Type B pancreatic cell (in vitro differentiated cells): ENCODE data around the gene IGF1R. TPM values are rescaled to one million over a fixed set of nuclear protein-coding genes. Genes with fewer than 3 reads are reported as not detected.

Experiments
- DNase-seq: peaks from one replicate; pipeline ENCODE4 v3.0.0; 2021; ENCODE audit warnings: mixed read lengths; ENCODE audit not compliant: unreplicated experiment; ENCODE audit errors: extremely low spot score
- H3K27ac Mint-ChIP-seq: 2 replicates; pipeline ENCODE4 v1.8.0; 2021; ENCODE audit warnings: mild to moderate bottlenecking, mixed read lengths
- H3K27me3 Mint-ChIP-seq: 2 replicates; pipeline ENCODE4 v1.8.0; 2021; ENCODE audit warnings: mixed read lengths
- H3K36me3 Mint-ChIP-seq: 2 replicates; pipeline ENCODE4 v1.8.0; 2021; ENCODE audit warnings: mixed read lengths
- H3K4me1 Mint-ChIP-seq: one replicate; pipeline ENCODE4 v1.8.0; 2021; ENCODE audit warnings: mixed read lengths; ENCODE audit not compliant: unreplicated experiment
- H3K4me3 Mint-ChIP-seq: 2 replicates; pipeline ENCODE4 v1.8.0; 2021; ENCODE audit warnings: mild to moderate bottlenecking, mixed read lengths
- H3K9me3 Mint-ChIP-seq: 2 replicates; pipeline ENCODE4 v1.8.0; 2021; ENCODE audit warnings: mixed read lengths
- total RNA-seq: library from RNA; stranded (reverse); gene quantifications from 2 replicates; pipeline ENCODE4 v1.2.1, GENCODE V29; 2021; ENCODE audit warnings: low replicate concordance
- TF ChIP-seq, protein P1 (sequence below): fragments of 200-600 bp; sonication (generic); conservative IDR thresholded peaks from 2 replicates; pipeline ENCODE4 v1.5.0; 2021; ENCODE audit warnings: antibody characterized with exemption, mild to moderate bottlenecking

The IGF1R gene
- total RNA-seq, 1 donor from 2014 or later = 87.1 TPM

DNA sequence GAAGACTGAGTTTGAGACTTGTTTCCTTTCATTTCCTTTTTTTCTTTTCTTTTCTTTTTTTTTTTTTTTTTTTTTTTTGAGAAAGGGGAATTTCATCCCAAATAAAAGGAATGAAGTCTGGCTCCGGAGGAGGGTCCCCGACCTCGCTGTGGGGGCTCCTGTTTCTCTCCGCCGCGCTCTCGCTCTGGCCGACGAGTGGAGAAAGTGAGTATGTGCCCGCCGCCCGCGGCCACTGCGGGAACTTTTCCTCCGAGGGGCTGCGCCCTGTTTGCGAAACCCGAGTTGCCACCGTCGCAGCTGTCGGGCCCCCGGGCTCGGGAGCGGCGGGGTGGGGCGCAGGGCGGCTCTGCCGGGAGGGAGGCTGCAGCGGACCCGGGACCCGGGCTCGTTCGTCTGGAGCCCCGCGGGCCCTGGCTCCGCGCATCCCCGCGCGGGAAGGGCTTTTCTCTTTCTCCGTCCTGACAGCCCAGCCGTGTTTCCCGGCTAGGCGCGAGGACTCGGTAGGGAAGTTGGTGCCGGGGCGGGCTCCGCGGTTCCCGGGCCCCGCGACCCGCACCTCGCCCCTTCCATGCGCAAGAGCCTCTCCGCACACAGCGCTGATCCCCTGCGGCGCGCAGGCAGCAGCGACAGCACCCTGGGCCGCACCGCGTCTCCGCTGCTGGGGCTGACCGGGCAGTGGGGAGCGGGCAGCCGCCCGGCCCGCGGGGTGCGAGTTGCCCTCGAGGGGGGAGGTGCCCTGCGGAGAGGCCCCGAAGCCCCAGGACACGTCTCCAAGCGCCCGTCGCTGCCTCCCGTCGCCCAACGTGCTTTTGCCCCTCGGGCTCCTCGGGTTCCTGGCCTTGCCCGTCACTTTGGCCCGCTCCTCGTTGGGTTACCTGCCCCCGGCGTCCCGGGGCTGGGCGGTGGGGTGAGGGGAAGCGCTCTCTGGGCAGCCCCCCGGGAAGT is 1.4 kb downstream of the IGF1R start:
- peak; percentile 78 for DNase-seq
- H3K36me3 Mint-ChIP-seq = no peaks in the 10 kb centered on the region
- TF ChIP-seq, protein P1, sequence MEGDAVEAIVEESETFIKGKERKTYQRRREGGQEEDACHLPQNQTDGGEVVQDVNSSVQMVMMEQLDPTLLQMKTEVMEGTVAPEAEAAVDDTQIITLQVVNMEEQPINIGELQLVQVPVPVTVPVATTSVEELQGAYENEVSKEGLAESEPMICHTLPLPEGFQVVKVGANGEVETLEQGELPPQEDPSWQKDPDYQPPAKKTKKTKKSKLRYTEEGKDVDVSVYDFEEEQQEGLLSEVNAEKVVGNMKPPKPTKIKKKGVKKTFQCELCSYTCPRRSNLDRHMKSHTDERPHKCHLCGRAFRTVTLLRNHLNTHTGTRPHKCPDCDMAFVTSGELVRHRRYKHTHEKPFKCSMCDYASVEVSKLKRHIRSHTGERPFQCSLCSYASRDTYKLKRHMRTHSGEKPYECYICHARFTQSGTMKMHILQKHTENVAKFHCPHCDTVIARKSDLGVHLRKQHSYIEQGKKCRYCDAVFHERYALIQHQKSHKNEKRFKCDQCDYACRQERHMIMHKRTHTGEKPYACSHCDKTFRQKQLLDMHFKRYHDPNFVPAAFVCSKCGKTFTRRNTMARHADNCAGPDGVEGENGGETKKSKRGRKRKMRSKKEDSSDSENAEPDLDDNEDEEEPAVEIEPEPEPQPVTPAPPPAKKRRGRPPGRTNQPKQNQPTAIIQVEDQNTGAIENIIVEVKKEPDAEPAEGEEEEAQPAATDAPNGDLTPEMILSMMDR = peak; percentile 66
- H3K27me3 Mint-ChIP-seq = peaks cover 14% of the 10 kb centered on the region
- H3K4me1 Mint-ChIP-seq = peaks cover 35% of the 10 kb centered on the region
- peak overlapping the region; percentile 96 for H3K4me3 Mint-ChIP-seq
- no peaks in the 10 kb centered on the region for H3K9me3 Mint-ChIP-seq
- peak overlapping the region; percentile 95 for H3K27ac Mint-ChIP-seq

DNA sequence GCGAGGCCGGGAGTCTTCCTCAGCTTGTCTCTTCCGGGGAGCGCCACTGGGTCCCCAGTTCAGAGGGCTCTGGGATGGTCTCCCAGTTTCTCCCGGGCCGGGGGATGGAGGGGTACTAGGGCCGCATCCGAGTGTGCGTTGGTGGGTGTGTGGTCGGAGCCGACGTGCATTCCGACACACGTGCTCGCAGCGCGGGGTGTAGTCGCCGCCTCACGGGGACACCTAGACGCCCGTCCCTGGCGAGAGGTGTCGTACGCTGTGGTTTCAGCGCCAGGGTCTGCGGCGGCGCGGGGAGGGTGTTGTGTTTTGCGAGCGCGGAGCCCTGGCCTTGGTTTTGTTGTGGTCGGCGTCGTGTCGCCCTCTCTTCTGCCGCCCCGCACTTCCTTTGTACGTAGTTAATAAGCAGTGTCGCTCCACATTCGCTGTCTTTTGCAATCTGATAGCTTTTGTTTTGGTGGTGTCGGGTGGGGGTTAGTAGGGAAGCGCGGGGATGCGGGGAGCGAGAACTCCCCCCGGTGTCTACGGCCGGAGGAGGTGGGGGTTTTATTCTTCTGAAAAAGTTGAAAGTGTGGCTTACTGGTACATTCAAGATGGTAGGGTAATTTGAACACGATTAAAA is 2.2 kb downstream of the IGF1R start:
- Mint-ChIP-seq H3K27ac (peak overlapping the region; percentile 95), H3K9me3 (no peaks in the 10 kb centered on the region), H3K36me3 (no peaks in the 10 kb centered on the region), H3K27me3 (peaks cover 9% of the 10 kb centered on the region), H3K4me3 (peak overlapping the region; percentile 96), H3K4me1 (peaks cover 41% of the 10 kb centered on the region)
- DNase-seq = no peak
- TF ChIP-seq, protein P1 = no peak

DNA sequence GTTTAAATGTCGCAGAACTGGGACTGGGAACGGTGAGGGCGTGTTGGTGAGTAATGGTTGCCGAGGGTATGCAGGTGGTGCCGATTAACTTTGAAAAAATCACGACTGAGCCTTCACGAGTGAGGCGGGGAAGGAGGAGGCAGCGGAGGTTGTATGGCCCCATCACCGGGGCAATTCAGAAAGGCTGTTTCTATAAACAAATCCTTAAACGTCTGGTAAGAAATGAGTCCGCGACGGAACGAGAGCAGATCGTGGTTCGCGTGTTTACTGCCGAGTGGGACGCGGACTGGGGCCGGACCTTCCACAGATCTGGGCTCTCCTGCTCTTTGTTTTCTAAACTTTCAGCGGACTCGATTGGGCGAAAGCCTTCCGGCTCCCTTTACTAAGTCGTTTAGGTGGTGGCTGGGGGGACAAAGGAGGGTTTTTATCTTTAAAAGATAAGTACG is 2.7 kb downstream of the IGF1R start:
- no peaks in the 10 kb centered on the region for H3K9me3 Mint-ChIP-seq
- peak overlapping the region; percentile 96 for H3K4me3 Mint-ChIP-seq
- TF ChIP-seq, protein P1 = no peak
- no peak for DNase-seq
- H3K36me3 Mint-ChIP-seq = no peaks in the 10 kb centered on the region
- peaks cover 41% of the 10 kb centered on the region for H3K4me1 Mint-ChIP-seq
- H3K27me3 Mint-ChIP-seq = peaks cover 4% of the 10 kb centered on the region
- peak overlapping the region; percentile 95 for H3K27ac Mint-ChIP-seq

DNA sequence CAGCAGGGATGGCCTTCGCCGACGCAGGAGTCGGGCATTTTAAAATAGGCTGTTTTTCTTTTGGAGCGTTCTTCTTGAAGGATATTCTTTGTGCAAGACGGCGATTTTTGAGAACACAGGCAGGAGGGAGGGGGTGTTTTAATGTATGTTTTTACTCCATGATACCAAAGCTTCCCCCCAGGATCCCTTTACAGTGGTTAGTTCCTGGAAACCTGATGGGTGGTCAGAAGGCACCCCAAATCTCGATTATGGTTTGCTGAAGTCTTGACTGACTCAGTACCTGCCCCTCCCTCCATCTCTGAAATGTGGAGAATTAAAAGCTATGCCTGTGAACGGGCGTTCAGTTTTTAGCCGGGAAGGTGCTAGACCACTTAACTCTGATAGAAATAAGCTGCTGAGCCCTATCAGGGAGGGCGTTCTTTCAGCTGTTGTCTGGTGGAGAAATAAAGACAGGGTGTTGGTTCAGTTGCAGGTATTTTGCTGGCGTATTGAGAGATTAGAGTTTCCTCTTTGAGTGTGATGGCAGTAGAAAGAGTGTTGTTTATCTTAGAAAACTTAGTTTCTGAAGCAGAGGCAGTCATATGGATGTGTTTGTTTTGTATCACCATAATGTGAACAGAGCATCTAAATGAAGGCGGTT is 3.4 kb downstream of the IGF1R start:
- DNase-seq = no peak
- Mint-ChIP-seq H3K4me1 (peaks cover 43% of the 10 kb centered on the region), H3K27ac (peak overlapping the region; percentile 95), H3K27me3 (peaks cover 4% of the 10 kb centered on the region), H3K4me3 (peak overlapping the region; percentile 96), H3K36me3 (no peaks in the 10 kb centered on the region), H3K9me3 (no peaks in the 10 kb centered on the region)
- TF ChIP-seq, protein P1 = no peak

DNA sequence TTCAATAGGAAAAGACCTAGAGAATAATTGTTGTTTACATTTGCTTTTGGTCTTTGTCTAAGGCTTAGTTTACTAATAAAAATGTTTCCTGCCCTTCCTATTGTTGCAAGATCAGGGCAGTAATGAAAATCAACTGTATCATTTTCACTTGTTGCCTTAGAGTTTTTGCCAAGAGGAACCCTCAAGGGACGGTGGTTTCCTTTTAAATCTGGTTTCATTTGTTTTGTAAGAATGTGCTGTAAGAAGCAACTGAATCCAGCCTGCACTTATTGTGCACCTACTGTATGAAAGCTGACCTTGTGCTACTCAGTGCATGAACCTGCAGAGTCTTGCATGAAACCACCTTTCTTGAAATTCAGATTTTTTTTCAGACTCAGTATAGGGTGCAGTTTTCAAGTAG is 5.3 kb downstream of the IGF1R start:
- Mint-ChIP-seq H3K27ac (no peak overlapping the region), H3K27me3 (no peaks in the 10 kb centered on the region), H3K4me3 (no peak overlapping the region), H3K9me3 (no peaks in the 10 kb centered on the region), H3K36me3 (no peaks in the 10 kb centered on the region), H3K4me1 (peaks cover 56% of the 10 kb centered on the region)
- TF ChIP-seq, protein P1 = no peak
- no peak for DNase-seq
